NB4 (cell line): ENCODE measurements around the gene TUBB8.

ENCODE experiments used
- CTCF ChIP-seq: IDR thresholded peaks from one replicate; pipeline ENCODE4 v1.5.1; 2012; ENCODE audit warnings: low read depth, low read length
- POLR2A ChIP-seq: IDR thresholded peaks from 2 replicates; pipeline ENCODE4 v1.6.1; 2011; ENCODE audit warnings: mild to moderate bottlenecking; ENCODE audit not compliant: insufficient read length; ENCODE audit errors: extremely low read depth

DNA sequence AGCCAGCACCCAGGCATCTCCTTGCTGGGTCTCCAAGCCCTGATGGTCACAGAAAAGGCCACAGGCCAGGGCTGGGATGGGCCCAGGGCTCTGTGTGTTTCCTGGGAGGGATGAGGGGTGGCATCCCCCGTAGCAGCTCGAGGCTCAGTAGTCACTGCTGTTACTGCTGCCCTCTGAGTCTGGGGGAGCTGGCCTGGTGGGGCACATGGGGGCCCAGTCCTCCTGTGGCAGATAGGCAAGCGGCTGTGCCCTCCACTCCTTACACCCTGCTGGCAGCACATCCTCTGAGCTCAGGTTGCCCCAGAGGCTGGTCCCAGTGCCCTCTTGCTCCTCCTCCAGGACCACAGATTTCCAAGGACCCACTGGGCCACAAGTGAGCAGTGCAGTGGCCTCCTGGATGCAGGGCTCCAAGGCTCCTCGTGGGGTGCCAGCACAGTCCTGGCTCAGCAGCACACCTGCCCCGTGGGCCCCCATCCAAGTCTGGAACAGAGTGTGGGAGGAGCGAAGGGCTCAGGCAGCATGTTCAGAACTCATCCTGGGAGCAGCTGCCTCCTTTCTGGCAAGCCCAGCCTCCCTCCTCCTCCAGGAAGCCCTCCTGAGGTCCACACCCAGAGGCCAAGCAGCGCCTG lies 31.5 kb upstream of the TUBB8 start:
- TF ChIP-seq CTCF (no peak), POLR2A (no peak)
